Activated B cell treated with CpG ODN at 0.5 μM for 24 hours (primary cell): ENCODE measurements around the gene MLH1. TPM values are rescaled to one million over a fixed set of nuclear protein-coding genes. Genes with fewer than 3 reads are reported as not detected.

ENCODE experiments used
- ATAC-seq: fragments of 200-7000 bp; cut with Tn5 transposase; one replicate; pipeline ENCODE4 v1.10.0; 2021; ENCODE audit warnings: low read depth, mild to moderate bottlenecking, moderate library complexity
- CTCF ChIA-PET: fragments of 350-600 bp; sonication (Branson Sonifier 250); formaldehyde crosslinking; loops from one replicate; lab custom pipeline; 2021; ENCODE audit warnings: antibody characterized with exemption; lab: Charles Lee
- POLR2A ChIA-PET: fragments of 350-600 bp; sonication (Branson Sonifier 250); formaldehyde crosslinking; loops from one replicate; lab custom pipeline; 2021; ENCODE audit warnings: antibody characterized with exemption; lab: Charles Lee
- DNase-seq: peaks from one replicate; pipeline ENCODE4 v3.0.0; 2022
- H3K27ac Mint-ChIP-seq: one replicate; pipeline ENCODE4 v1.8.0; 2020; ENCODE audit warnings: mixed read lengths
- H3K27me3 Mint-ChIP-seq: one replicate; pipeline ENCODE4 v1.8.0; 2021; ENCODE audit warnings: mixed read lengths
- H3K36me3 Mint-ChIP-seq: one replicate; pipeline ENCODE4 v1.8.0; 2021; ENCODE audit warnings: low read depth, mixed read lengths
- H3K4me1 Mint-ChIP-seq: one replicate; pipeline ENCODE4 v1.8.0; 2021; ENCODE audit warnings: mixed read lengths
- H3K4me3 Mint-ChIP-seq: one replicate; pipeline ENCODE4 v1.8.0; 2020; ENCODE audit warnings: mild to moderate bottlenecking, mixed read lengths
- H3K9me3 Mint-ChIP-seq: one replicate; pipeline ENCODE4 v1.8.0; 2020; ENCODE audit warnings: mixed read lengths
- CTCF ChIP-seq: fragments of 200-600 bp; IDR thresholded peaks from one replicate; pipeline ENCODE4 v1.8.0; 2022; ENCODE audit warnings: antibody characterized with exemption, mild to moderate bottlenecking
- intact Hi-C: fragments of 100-400 bp; cut with micrococcal nuclease; formaldehyde crosslinking; loops from one replicate; pipeline ENCODE4 v1.15.1; 2024
- total RNA-seq: library from RNA; stranded (reverse); gene quantifications from 2 replicates; pipeline ENCODE4 v1.2.3, GENCODE V29; 2022

MLH1 gene
- total RNA-seq, 1 donor from 2014 or later, result 46.2 TPM

DNA sequence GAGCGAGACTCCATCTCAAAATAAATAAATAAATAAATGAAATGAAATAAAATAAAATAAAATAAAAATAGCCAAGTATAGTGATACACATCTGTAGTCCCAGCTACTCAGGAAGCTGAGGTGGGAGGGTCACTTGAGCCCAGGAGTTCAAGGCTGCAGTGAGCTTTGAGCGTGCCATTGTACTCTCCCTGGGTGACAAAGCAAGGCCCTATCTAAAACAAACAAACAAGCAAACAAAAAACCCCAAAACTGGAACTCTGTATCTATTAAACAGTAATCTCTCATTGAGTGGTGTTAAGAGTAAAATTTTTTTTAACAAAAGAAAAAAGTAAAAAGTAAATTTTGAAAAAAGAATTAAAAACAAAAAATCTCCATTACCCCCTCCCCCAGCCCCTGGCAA, 21.2 kb upstream of the MLH1 start:
- Mint-ChIP-seq H3K27ac (no peak overlapping the region), H3K9me3 (no peaks in the 10 kb centered on the region), H3K4me3 (no peak overlapping the region), H3K36me3 (peaks cover 10% of the 10 kb centered on the region), H3K27me3 (no peaks in the 10 kb centered on the region), H3K4me1 (peaks cover 21% of the 10 kb centered on the region)
- intact Hi-C loops, result no loop called here
- ChIA-PET CTCF (interaction anchor here (0.9 kb wide), 1 partner anchor 13 kb away, joined by 3 read pairs; no protein-coding TSS in a partner anchor), POLR2A (no interaction called here)
- DNase-seq (no peak), ATAC-seq (no peak)
- no peak for TF ChIP-seq CTCF

GRCh38 chr3:36973139-36973538, 20.2 kb upstream of the MLH1 start:
- no peak for TF ChIP-seq CTCF
- no peak for ATAC-seq
- Mint-ChIP-seq H3K27ac (no peak overlapping the region), H3K4me1 (peaks cover 21% of the 10 kb centered on the region), H3K27me3 (no peaks in the 10 kb centered on the region), H3K4me3 (no peak overlapping the region), H3K9me3 (no peaks in the 10 kb centered on the region), H3K36me3 (peaks cover 10% of the 10 kb centered on the region)
- POLR2A ChIA-PET, result interaction anchor here (0.6 kb wide), 1 partner anchor 92 kb away, joined by 3 read pairs; no protein-coding TSS in a partner anchor
- DNase-seq, result no peak
- intact Hi-C loops, result no loop called here
- CTCF ChIA-PET, result interaction anchor here (1.4 kb wide), 1 partner anchor 17 kb away, joined by 5 read pairs; no protein-coding TSS in a partner anchor

GRCh38 chr3:36981006-36981405, 12.3 kb upstream of the MLH1 start:
- no peaks in the 10 kb centered on the region for H3K27me3 Mint-ChIP-seq
- intact Hi-C loops, result no loop called here
- POLR2A ChIA-PET, result no interaction called here
- H3K9me3 Mint-ChIP-seq, result peaks cover 5% of the 10 kb centered on the region
- no peaks in the 10 kb centered on the region for H3K4me1 Mint-ChIP-seq
- no peak overlapping the region for H3K27ac Mint-ChIP-seq
- TF ChIP-seq CTCF, result no peak
- CTCF ChIA-PET, result no interaction called here
- H3K36me3 Mint-ChIP-seq, result peaks cover 59% of the 10 kb centered on the region
- H3K4me3 Mint-ChIP-seq, result no peak overlapping the region
- no peak for ATAC-seq
- no peak for DNase-seq

- Mint-ChIP-seq H3K4me3 (peak overlapping the region; percentile 76), H3K4me1 (peaks cover 37% of the 10 kb centered on the region), H3K27me3 (no peaks in the 10 kb centered on the region), H3K9me3 (no peaks in the 10 kb centered on the region), H3K27ac (peak overlapping the region; percentile 65), H3K36me3 (peaks cover 64% of the 10 kb centered on the region)
- ChIA-PET POLR2A (interaction anchor here (0.7 to 1.9 kb wide), 10 partner anchors 10 to 96 kb away, joined by 3 to 24 read pairs (median 4); partner anchors contain the start of gene TRANK1), CTCF (interaction anchor here (0.9 to 1.7 kb wide), 4 partner anchors 28 to 120 kb away, joined by 3 to 12 read pairs (median 8); no protein-coding TSS in a partner anchor)
- ATAC-seq (no peak), DNase-seq (no peak)
- no peak for TF ChIP-seq CTCF
- intact Hi-C loops, result loop anchor here (1.0 kb wide), 1 partner anchor 18 kb away; no protein-coding TSS in a partner anchor
Measured at GRCh38 chr3:36988356-36988755, 5.0 kb upstream of the MLH1 start.

- Mint-ChIP-seq H3K36me3 (peaks cover 57% of the 10 kb centered on the region), H3K4me3 (peak overlapping the region; percentile 80), H3K4me1 (peaks cover 37% of the 10 kb centered on the region), H3K27me3 (no peaks in the 10 kb centered on the region), H3K9me3 (no peaks in the 10 kb centered on the region), H3K27ac (peak overlapping the region; percentile 79)
- POLR2A ChIA-PET, result interaction anchor here (0.8 to 1.9 kb wide), 13 partner anchors 11 to 188 kb away, joined by 3 to 24 read pairs (median 4); partner anchors contain the start of gene TRANK1
- ATAC-seq (no peak), DNase-seq (no peak)
- no peak for TF ChIP-seq CTCF
- CTCF ChIA-PET, result interaction anchor here (0.7 to 1.7 kb wide), 6 partner anchors 10 to 121 kb away, joined by 3 to 12 read pairs (median 5); no protein-coding TSS in a partner anchor
- intact Hi-C loops, result no loop called here
Measured at GRCh38 chr3:36989005-36989404, 4.3 kb upstream of the MLH1 start.
